ENCODE data around the gene COL24A1.

COL24A1 gene

GRCh38 chr1:86089765-86090164, 66.8 kb downstream of the COL24A1 start:
- DNase-seq (ENCODE audit: low spot score), result no peak
- Histone ChIP-seq H3K27ac (replicated peaks; ENCODE audit: low read length) (no peak overlapping the region), H3K27me3 (ENCODE audit: control insufficient read depth in 3 of 3, insufficient read depth in 3 of 3, low read depth in 1 of 3, low read length in 3 of 3) (no peaks in the 10 kb centered on the region), H2BK5ac (ENCODE audit: low read length) (no peak overlapping the region), H4K8ac (ENCODE audit: low read depth, low read length) (no peak overlapping the region), H3K4me2 (ENCODE audit: insufficient read depth, low read length, poor library complexity, severe bottlenecking) (no peak overlapping the region), H3K9ac (ENCODE audit: low read depth, low read length, poor library complexity) (no peak overlapping the region), H3K4ac (ENCODE audit: low read length) (no peak overlapping the region), H3K4me1 (ENCODE audit: control insufficient read depth in 2 of 2, insufficient read depth in 1 of 2, low read depth in 1 of 2, low read length in 2 of 2) (no peaks in the 10 kb centered on the region), H3K9me3 (replicated peaks in 1 of 2; ENCODE audit: control insufficient read depth in 2 of 2, insufficient read depth in 1 of 2, low read depth in 1 of 2, low read length in 2 of 2) (no peaks in the 10 kb centered on the region), H3K14ac (ENCODE audit: low read length) (peak overlapping the region; percentile 63), H2BK120ac (ENCODE audit: low read depth, low read length) (no peak overlapping the region), H2AFZ (ENCODE audit: low read length) (no peak overlapping the region), H3K23ac (ENCODE audit: low read depth, low read length, poor library complexity) (no peak overlapping the region), H2AK5ac (ENCODE audit: low read depth, low read length) (no peak overlapping the region), H2BK15ac (ENCODE audit: low read length) (no peak overlapping the region), H3K79me1 (ENCODE audit: low read depth, low read length) (no peaks in the 10 kb centered on the region), H2BK12ac (ENCODE audit: low read length) (no peak overlapping the region), H3K18ac (ENCODE audit: low read length) (no peak overlapping the region), H3K4me3 (ENCODE audit: low read length in 2 of 2) (no peak overlapping the region), H4K91ac (ENCODE audit: low read depth, low read length, poor library complexity) (no peak overlapping the region), H3K36me3 (replicated peaks in 1 of 2; ENCODE audit: control insufficient read depth in 2 of 2, insufficient read depth in 2 of 2, low read length in 2 of 2) (no peaks in the 10 kb centered on the region)
- no CpG with 5 or more reads among the region's 16 CpGs for WGBS, 2 donors (ENCODE audit: extremely low coverage in 2 of 2, insufficient read length in 2 of 2, insufficient replicate concordance in 1 of 2)

DNA sequence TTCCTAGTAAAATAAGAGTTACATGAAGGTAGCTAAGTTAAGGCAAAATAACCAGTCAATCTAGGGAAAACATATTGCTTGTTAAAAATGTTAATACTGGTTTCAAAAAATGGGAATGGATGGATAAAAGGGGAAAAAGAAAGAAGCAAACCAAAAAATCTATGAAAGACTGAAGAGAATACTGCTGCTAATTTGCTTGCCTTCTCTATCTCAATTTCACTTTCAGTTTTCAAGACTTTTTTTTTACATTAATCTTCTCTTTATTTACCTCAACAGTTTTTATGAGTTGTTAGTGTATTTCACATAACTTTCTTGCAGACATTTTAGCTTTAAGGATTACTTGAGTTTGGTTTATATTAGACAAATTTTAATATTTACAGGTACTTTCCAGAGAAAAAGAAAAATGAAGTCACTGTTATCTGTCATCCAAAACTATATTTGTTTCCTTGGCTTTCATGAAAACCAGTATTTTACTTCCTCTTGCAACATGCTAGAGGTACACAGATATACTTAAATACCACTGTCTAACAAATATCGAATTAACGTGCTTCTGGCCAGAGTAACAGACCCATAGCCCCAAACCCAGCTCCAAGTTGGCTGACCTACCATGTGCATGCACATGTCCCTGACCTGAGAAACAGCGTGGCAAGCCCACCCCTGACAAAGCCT, 70.7 kb downstream of the COL24A1 start:
- no CpG with 5 or more reads among the region's 3 CpGs for WGBS, 2 donors (ENCODE audit: extremely low coverage in 2 of 2, insufficient read length in 2 of 2, insufficient replicate concordance in 1 of 2)
- Histone ChIP-seq H3K18ac (ENCODE audit: low read length) (no peak overlapping the region), H3K36me3 (replicated peaks in 1 of 2; ENCODE audit: control insufficient read depth in 2 of 2, insufficient read depth in 2 of 2, low read length in 2 of 2) (no peaks in the 10 kb centered on the region), H3K27me3 (ENCODE audit: control insufficient read depth in 3 of 3, insufficient read depth in 3 of 3, low read depth in 1 of 3, low read length in 3 of 3) (no peaks in the 10 kb centered on the region), H3K4me1 (ENCODE audit: control insufficient read depth in 2 of 2, insufficient read depth in 1 of 2, low read depth in 1 of 2, low read length in 2 of 2) (no peaks in the 10 kb centered on the region), H2BK120ac (ENCODE audit: low read depth, low read length) (no peak overlapping the region), H2AK5ac (ENCODE audit: low read depth, low read length) (no peak overlapping the region), H2BK5ac (ENCODE audit: low read length) (no peak overlapping the region), H2BK12ac (ENCODE audit: low read length) (no peak overlapping the region), H3K27ac (replicated peaks; ENCODE audit: low read length) (no peak overlapping the region), H3K14ac (ENCODE audit: low read length) (no peak overlapping the region), H2AFZ (ENCODE audit: low read length) (no peak overlapping the region), H4K91ac (ENCODE audit: low read depth, low read length, poor library complexity) (no peak overlapping the region), H3K9ac (ENCODE audit: low read depth, low read length, poor library complexity) (no peak overlapping the region), H3K4ac (ENCODE audit: low read length) (no peak overlapping the region), H3K23ac (ENCODE audit: low read depth, low read length, poor library complexity) (no peak overlapping the region), H2BK15ac (ENCODE audit: low read length) (no peak overlapping the region), H3K4me2 (ENCODE audit: insufficient read depth, low read length, poor library complexity, severe bottlenecking) (no peak overlapping the region), H4K8ac (ENCODE audit: low read depth, low read length) (no peak overlapping the region), H3K4me3 (ENCODE audit: low read length in 2 of 2) (no peak overlapping the region), H3K9me3 (replicated peaks in 1 of 2; ENCODE audit: control insufficient read depth in 2 of 2, insufficient read depth in 1 of 2, low read depth in 1 of 2, low read length in 2 of 2) (no peaks in the 10 kb centered on the region), H3K79me1 (ENCODE audit: low read depth, low read length) (no peaks in the 10 kb centered on the region)
- no peak for DNase-seq (ENCODE audit: low spot score)

GRCh38 chr1:86084998-86085397, 71.6 kb downstream of the COL24A1 start:
- no peak overlapping the region for H3K18ac ChIP-seq (ENCODE audit: low read length)
- H3K23ac ChIP-seq (ENCODE audit: low read depth, low read length, poor library complexity), result no peak overlapping the region
- H2BK12ac ChIP-seq (ENCODE audit: low read length), result no peak overlapping the region
- no peak overlapping the region for H3K14ac ChIP-seq (ENCODE audit: low read length)
- no peak overlapping the region for H3K9ac ChIP-seq (ENCODE audit: low read depth, low read length, poor library complexity)
- no peaks in the 10 kb centered on the region for H3K36me3 ChIP-seq (replicated peaks in 1 of 2; ENCODE audit: control insufficient read depth in 2 of 2, insufficient read depth in 2 of 2, low read length in 2 of 2)
- H2BK15ac ChIP-seq (ENCODE audit: low read length), result no peak overlapping the region
- H4K8ac ChIP-seq (ENCODE audit: low read depth, low read length), result no peak overlapping the region
- no peak overlapping the region for H3K4ac ChIP-seq (ENCODE audit: low read length)
- no peak for DNase-seq (ENCODE audit: low spot score)
- no peaks in the 10 kb centered on the region for H3K4me1 ChIP-seq (ENCODE audit: control insufficient read depth in 2 of 2, insufficient read depth in 1 of 2, low read depth in 1 of 2, low read length in 2 of 2)
- no peak overlapping the region for H3K4me3 ChIP-seq (ENCODE audit: low read length in 2 of 2)
- no peak overlapping the region for H2AFZ ChIP-seq (ENCODE audit: low read length)
- H2BK120ac ChIP-seq (ENCODE audit: low read depth, low read length), result no peak overlapping the region
- H3K9me3 ChIP-seq (replicated peaks in 1 of 2; ENCODE audit: control insufficient read depth in 2 of 2, insufficient read depth in 1 of 2, low read depth in 1 of 2, low read length in 2 of 2), result no peaks in the 10 kb centered on the region
- no peaks in the 10 kb centered on the region for H3K79me1 ChIP-seq (ENCODE audit: low read depth, low read length)
- no peak overlapping the region for H3K4me2 ChIP-seq (ENCODE audit: insufficient read depth, low read length, poor library complexity, severe bottlenecking)
- H3K27me3 ChIP-seq (ENCODE audit: control insufficient read depth in 3 of 3, insufficient read depth in 3 of 3, low read depth in 1 of 3, low read length in 3 of 3), result no peaks in the 10 kb centered on the region
- no peak overlapping the region for H3K27ac ChIP-seq (replicated peaks; ENCODE audit: low read length)
- H2AK5ac ChIP-seq (ENCODE audit: low read depth, low read length), result no peak overlapping the region
- H2BK5ac ChIP-seq (ENCODE audit: low read length), result no peak overlapping the region
- H4K91ac ChIP-seq (ENCODE audit: low read depth, low read length, poor library complexity), result no peak overlapping the region

DNA sequence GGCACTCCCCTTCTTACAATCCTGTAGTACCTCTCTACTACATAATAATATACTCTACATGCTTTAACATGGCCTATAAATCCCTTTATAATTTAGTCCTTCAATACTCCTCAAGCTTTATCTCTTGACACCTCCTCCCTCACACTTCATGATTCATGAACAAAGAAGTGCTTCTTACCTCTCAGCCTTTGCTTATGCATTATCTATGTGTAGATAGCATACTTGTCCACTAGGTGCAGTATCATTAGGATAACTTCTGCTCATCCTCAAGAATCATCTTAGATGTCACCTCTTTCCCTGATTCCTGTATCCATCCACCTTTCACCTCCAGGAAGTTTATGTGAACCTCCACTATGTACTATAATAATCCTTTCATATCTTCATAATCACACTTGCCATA, 74.4 kb downstream of the COL24A1 start:
- no peak overlapping the region for H2AFZ ChIP-seq (ENCODE audit: low read length)
- no peak overlapping the region for H3K9ac ChIP-seq (ENCODE audit: low read depth, low read length, poor library complexity)
- H3K27me3 ChIP-seq (ENCODE audit: control insufficient read depth in 3 of 3, insufficient read depth in 3 of 3, low read depth in 1 of 3, low read length in 3 of 3), result no peaks in the 10 kb centered on the region
- no peak overlapping the region for H2BK15ac ChIP-seq (ENCODE audit: low read length)
- no peak for DNase-seq (ENCODE audit: low spot score)
- no peaks in the 10 kb centered on the region for H3K9me3 ChIP-seq (replicated peaks in 1 of 2; ENCODE audit: control insufficient read depth in 2 of 2, insufficient read depth in 1 of 2, low read depth in 1 of 2, low read length in 2 of 2)
- no peak overlapping the region for H2BK12ac ChIP-seq (ENCODE audit: low read length)
- no peak overlapping the region for H3K27ac ChIP-seq (replicated peaks; ENCODE audit: low read length)
- H2BK120ac ChIP-seq (ENCODE audit: low read depth, low read length), result no peak overlapping the region
- no peak overlapping the region for H3K4ac ChIP-seq (ENCODE audit: low read length)
- H3K4me3 ChIP-seq (ENCODE audit: low read length in 2 of 2), result no peak overlapping the region
- no peak overlapping the region for H2BK5ac ChIP-seq (ENCODE audit: low read length)
- H3K18ac ChIP-seq (ENCODE audit: low read length), result no peak overlapping the region
- no peaks in the 10 kb centered on the region for H3K36me3 ChIP-seq (replicated peaks in 1 of 2; ENCODE audit: control insufficient read depth in 2 of 2, insufficient read depth in 2 of 2, low read length in 2 of 2)
- no peak overlapping the region for H4K91ac ChIP-seq (ENCODE audit: low read depth, low read length, poor library complexity)
- no peak overlapping the region for H3K14ac ChIP-seq (ENCODE audit: low read length)
- H2AK5ac ChIP-seq (ENCODE audit: low read depth, low read length), result no peak overlapping the region
- H3K4me1 ChIP-seq (ENCODE audit: control insufficient read depth in 2 of 2, insufficient read depth in 1 of 2, low read depth in 1 of 2, low read length in 2 of 2), result no peaks in the 10 kb centered on the region
- no peak overlapping the region for H4K8ac ChIP-seq (ENCODE audit: low read depth, low read length)
- H3K4me2 ChIP-seq (ENCODE audit: insufficient read depth, low read length, poor library complexity, severe bottlenecking), result no peak overlapping the region
- H3K79me1 ChIP-seq (ENCODE audit: low read depth, low read length), result no peaks in the 10 kb centered on the region
- H3K23ac ChIP-seq (ENCODE audit: low read depth, low read length, poor library complexity), result no peak overlapping the region
